MM.1S (cell line): ENCODE results near the gene CST4.

Source experiments
- EZH2phosphoT487 ChIP-seq: fragments of 300-600 bp; sonication (generic); IDR thresholded peaks from 2 replicates; pipeline ENCODE4 v1.6.1; 2018; ENCODE audit warnings: antibody characterized with exemption, low read length
- TF ChIP-seq, protein P1 (sequence below): fragments of 300-600 bp; sonication (generic); IDR thresholded peaks from 2 replicates; pipeline ENCODE4 v1.5.1; 2016; ENCODE audit warnings: antibody characterized with exemption, low read length, mixed read lengths

DNA sequence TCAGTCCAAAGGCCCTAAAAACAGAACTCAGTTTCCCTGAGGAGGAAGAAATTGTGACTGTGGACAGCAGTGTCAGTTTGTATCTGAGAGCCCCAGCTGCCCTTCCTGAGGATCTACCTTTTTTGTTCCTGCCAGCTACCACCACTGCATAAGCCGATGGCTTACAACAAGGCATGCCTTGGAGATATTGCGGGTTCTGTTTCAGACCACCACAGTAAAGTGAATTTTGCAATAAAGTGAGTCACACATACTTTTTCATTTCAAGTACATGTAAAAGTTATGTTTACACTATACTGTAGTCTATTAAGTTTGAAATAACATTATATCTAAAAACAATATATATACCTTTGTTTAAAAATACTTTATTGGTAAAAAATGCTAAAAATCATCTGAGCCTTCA, 41.5 kb downstream of the CST4 start:
- TF ChIP-seq, protein P1, sequence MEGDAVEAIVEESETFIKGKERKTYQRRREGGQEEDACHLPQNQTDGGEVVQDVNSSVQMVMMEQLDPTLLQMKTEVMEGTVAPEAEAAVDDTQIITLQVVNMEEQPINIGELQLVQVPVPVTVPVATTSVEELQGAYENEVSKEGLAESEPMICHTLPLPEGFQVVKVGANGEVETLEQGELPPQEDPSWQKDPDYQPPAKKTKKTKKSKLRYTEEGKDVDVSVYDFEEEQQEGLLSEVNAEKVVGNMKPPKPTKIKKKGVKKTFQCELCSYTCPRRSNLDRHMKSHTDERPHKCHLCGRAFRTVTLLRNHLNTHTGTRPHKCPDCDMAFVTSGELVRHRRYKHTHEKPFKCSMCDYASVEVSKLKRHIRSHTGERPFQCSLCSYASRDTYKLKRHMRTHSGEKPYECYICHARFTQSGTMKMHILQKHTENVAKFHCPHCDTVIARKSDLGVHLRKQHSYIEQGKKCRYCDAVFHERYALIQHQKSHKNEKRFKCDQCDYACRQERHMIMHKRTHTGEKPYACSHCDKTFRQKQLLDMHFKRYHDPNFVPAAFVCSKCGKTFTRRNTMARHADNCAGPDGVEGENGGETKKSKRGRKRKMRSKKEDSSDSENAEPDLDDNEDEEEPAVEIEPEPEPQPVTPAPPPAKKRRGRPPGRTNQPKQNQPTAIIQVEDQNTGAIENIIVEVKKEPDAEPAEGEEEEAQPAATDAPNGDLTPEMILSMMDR: no peak
- no peak for TF ChIP-seq EZH2phosphoT487
